Muscle of back (tissue), 11 donors: ENCODE measurements around the gene GRAP. TPM values are rescaled to one million over a fixed set of nuclear protein-coding genes. Genes with fewer than 3 reads are reported as not detected.
A peak's percentile ranks its signal among the peaks of the same experiment; 100 is the strongest.
"Not testable (repeated sequence)": the region's sequence is repeated elsewhere in the genome, so short reads cannot be mapped to it uniquely, and the experiment has no call there.

Experiments used
- DNase-seq, 3 donors: peaks; one replicate each; pipeline versions ENCODE4 v3.0.0 to v3.0.0-alpha.2; 2013
- polyA plus RNA-seq, 10 donors: library from polyadenylated mRNA; unstranded; fragments of 120-200 nt; gene quantifications; one replicate each; pipeline ENCODE4 v1.2.1, GENCODE V29; 2013; ENCODE audit not compliant: insufficient read length in 10 of 10

GRAP gene
- polyA plus RNA-seq, 10 donors: 1.5 to 3.8 (median 2.8) TPM

DNA sequence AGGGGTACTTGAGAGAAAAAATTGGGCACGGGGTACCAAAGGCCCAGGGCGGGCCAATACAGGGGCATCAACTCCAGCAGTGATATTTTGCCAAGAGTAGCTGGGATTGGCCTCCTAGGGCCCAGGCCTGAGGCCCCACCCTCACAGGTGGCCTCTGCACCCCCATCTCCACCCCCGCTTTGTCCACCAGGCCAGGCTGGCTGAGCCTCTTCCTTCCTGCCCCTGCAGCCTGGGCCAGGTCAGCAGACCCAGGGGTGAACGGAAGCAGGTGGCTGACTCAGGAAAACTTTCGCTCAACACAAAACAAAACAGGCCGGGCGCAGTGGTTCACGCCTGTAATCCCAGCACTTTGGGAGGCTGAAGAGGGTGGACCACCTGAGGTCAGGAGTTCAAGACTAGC lies 3.7 kb downstream of the GRAP start:
- DNase-seq: not testable (repeated sequence)

DNA sequence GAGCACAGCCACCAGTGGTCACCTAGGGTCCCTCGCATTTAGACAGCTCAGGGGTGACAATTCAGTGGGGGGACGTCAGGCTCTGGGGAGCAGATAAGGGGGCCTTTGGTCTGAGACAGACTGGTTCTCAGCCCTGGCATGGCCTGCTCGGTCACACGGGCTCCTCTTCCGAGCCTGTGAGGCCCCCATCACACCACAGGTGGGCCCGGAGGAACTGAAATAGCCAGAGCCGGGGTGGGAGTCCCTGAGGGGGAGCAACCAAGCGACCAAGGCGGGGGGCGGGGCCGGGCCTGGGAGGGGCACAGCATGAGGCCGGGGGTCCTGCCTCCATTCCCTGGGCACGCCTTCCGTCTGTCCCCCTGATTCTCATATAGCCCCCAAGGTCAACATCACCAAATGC lies 4.4 kb downstream of the GRAP start:
- not testable (repeated sequence) for DNase-seq

DNA sequence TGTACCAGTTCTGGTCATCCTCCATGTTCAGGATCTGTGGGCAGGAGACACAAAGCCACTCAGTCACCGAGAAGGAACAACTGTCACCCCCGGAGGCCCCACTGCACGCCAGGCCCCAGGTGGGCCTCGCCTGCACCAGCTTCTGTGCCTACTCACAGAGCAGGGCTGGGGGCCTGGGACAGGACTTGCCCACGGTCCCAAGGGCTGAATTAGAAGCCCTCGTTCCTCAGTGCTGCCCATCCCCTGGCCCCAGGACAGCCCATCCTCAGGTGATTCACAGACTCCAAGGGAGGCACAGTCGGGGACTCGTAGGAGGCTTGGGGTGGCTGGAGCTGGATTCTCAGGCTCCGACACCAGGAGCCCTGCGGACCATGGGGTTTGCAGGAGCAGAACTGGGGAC lies 4.9 kb downstream of the GRAP start:
- not testable (repeated sequence) for DNase-seq

DNA sequence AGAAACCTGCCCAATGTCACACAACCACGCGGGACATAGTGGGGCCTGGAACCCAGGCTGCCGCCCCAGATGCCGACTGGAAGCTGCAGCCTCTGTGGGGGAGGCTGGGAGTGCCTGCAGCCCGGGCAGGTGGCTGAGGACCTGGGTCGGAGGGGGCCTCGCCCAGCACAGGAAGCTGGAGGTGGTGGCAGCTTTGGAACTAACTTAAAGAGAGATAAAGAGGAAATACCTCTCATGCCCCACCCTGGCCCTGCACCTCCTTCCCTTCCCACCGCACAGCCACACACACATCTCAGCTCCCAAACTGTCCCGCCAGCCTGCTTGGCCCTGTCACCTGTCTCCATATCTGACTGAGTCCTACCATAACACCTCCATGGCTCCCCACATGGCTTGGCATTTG lies 6.4 kb downstream of the GRAP start:
- not testable (repeated sequence) for DNase-seq

DNA sequence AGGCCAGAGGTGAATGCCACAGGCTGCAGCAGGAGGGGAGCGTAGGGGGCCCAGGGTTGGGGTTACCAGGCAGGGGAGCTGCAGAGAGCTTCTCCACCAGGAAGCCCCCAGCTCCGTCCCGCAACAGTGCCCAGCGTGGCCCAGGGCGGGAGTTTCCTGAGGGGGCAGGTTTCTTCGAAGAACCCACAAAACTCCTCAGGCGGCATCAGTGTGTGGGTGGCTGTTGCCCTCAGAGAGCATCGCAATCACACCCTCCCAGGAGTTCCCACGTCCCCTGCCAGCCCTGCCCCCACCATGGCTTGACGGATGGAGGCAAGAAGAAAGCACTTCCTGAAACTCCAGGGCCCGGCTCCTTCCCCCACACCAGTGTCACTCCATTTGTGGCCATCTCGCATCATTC lies 8.0 kb downstream of the GRAP start:
- DNase-seq: not testable (repeated sequence)

DNA sequence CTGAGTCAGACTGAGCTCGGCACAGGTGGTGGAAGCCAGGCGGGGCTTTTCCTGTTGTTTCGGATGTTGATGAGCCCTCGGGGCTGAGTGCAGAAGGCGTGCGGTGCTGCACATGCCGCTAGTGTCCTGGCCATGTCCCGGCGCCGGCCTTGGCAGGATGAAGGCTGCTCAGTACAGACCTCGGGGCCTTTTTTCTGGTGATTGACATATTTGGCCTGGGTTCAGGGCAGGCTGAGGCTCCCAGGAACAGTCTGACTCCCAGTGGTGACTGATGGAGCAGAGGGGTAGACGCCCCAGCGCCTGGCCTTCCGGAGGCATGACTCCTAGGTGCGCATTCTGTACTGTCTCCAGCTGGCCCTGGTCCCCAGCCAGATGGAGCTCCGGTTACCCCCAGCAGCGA lies 8.8 kb downstream of the GRAP start:
- DNase-seq: not testable (repeated sequence)

DNA sequence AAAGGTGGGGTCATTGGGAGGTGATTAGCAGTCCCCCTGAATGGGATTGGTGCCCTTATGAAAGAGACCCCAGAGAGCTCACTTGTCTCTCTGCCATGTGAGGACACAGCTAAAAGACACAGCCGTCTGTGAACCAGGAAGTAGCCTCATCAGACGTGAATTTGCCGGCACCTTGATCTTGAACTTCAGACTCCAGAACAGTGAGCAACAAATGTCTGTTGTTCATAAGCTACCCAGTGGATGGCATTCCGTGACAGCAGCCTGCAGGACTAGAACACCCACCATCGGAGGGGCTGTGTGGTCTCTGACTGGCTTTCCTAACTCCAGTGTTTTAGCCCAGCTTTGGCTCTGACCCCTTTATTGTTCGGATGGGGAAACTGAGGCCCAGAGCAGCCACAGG lies 9.2 kb downstream of the GRAP start:
- DNase-seq: not testable (repeated sequence)

DNA sequence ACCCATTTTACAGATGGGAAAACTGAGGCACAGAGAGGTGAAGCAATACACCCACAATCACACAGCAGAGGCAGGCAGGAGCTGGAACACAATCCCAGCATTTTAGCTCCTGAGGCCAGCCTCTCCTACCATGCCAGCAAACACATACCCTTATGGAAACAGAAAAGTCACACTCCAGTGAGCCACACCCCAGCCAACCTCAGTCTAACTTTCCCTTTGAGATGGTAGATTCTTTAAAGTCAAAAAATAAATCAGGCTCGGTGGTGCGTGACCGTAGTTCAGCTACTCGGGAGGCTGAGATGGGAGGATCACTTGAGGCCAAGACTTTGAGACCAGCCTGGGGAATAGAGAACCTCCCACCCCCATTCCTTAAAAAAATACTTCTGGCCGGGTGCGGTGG lies 10.6 kb downstream of the GRAP start:
- DNase-seq: not testable (repeated sequence)

DNA sequence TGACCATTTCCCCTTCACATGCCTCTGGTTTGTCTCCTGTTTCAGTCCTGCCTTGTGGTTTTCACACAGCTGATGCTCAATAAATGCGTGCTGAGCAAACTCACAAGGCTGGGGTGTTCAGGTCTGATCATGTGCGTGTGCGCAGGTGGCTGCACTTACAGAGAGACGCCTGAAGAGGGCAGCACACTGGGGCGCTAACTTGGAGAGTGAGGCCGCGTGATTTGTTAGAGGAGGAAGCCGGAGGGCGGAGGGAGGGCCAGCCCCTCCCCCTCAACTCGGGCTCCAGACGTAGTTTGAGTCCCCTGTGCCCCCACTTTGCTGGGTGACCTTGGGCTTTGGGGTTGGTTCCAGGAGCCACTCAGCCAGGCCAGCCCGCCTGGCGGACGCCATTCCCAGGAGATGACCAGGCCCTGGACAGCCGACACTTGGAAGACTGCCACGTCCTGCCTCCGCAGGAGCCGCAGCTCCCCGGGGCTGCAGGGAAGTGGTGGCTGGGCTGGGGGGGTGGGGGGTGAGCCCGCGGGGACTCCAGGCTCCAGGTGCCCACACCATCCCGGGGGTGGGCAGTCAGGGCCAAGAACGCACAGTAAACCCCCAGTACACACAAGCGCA lies 14.3 kb downstream of the GRAP start:
- not testable (repeated sequence) for DNase-seq

DNA sequence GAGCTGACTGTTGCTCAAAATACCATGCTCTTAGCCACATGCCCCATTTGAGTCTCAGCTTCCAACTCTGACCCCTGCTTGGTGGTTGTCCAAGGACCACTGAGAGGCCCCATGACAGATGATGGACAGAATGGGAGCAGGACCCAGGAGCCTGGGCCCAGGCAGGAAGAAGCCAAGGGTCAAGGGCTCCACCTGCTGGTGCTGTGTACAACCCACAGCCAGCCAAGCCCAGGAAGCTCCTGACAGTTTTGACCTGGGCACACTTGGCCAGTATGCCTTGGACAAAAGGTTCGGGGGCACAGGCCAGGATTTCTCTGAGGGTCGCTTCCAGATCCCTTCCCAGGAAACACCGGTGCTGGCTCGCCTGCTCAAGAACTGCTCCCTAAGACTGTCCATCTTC lies 15.0 kb downstream of the GRAP start:
- not testable (repeated sequence) for DNase-seq

DNA sequence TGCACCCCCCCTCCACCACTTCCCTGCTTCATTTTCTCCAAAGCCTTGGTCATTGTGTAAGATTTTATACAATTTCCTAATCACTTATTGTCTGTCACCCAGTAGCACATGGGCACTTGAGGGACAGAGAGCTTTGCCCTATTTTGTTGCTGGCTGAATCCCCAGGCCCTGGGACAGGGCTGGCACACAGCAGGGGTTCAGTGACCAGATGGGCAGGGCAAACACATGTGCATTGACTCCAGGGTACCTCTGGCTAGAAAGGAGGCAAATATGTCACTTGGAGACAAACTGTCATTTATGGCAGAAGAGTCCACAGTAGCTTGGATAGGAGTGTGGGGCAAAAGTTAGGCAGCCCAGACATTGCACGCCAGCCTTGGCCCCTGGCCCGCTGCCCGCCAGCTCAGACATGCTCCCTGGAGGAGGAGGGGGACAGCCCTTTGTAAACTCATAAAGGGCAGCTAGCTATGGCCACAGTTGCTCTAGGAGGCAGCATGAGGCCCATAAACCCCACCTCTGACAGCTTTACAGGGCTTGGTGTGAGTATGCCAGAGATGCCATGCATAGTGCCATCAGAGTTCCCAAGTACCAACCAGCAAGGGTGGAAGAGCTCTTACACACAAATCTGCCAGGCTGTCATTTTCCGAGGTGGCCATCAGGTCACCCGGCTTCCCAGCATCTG lies 15.8 kb downstream of the GRAP start:
- not testable (repeated sequence) for DNase-seq

DNA sequence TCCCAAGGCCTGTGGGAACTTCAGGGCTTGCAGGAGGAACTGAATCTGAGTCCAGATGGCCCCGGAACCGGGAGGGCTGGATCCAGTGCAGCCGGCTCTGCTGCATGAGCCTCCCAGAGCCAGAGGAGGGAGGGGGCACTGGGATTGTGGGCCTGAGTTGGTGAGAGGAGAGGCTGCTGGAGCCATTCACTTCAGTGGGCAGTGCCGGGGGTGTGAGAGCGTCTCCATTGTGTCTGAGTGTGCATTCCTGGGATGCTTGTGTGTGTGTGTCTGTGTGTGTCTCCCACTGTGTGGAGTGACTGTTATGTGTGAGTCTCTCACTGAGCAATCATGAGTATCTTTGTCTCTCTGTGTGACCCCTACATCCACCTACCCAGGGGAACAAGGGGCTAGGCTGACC lies 17.0 kb downstream of the GRAP start:
- DNase-seq: not testable (repeated sequence)

DNA sequence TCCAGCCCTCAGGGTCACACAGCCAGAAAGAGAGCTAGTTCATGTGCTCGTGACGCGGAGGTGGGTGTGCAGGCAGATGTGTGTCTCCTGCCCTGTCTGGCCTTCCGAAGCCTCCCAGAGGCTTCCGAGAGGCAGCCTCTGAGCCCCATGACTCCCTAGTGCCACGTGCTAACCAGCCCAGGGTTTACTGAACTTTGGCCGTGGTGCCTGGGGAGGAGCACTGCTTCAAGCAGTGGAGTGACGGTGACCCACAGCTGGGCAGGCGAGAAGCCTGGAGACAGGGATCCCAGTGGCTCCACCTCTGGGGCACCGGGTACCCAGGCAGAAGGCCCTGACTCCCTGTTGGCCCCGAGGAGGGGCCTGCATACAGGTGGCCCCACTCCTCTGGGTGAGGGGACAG lies 18.1 kb downstream of the GRAP start:
- not testable (repeated sequence) for DNase-seq

DNA sequence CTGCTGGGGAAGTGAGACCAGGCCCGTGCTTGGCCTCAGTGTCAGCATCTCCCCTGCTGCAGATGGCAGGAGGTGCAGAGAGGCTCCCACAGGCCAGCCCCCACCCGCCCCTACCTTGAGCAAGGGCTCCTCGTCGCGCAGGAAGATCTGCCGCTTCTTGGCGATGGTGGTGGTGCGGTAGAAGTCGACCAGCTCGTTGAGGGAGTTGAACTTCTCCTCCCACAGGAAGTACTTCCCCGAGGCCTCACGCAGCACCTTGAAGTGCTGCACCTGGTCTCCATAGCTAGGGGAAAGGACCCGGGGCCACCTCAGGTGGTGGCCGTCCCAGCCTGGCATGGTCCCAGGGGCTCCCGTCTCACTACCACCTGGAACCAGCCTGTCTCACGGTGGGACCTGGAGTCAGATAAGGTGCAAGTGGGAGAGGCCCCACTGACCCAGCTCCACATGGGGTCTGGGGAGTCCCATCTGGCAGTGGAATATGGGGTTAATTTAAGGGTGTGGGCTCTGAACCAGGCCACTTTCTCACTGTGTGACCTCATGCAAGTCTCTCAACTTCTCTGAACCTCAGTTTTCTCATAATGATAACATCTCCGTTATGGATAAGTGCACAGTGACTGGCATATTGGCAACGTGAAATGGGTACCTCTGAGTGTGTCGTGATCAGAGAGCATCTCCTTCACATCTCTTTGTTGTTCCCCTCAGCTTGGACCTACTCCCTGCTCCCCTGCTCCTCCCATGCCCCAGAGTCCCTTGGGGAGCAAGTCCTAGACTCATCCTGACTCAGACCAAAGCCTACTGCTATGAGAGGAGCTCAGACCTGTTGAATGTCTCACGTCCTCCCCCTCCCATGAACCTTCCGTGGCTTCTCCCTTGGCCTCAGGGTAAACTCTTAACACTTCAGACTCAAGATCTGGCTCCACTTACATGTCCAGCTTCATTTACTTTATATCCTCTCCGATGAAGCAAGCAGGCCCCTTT lies 22.4 kb downstream of the GRAP start:
- DNase-seq: peak in 1 of 3 donors; percentile 7

DNA sequence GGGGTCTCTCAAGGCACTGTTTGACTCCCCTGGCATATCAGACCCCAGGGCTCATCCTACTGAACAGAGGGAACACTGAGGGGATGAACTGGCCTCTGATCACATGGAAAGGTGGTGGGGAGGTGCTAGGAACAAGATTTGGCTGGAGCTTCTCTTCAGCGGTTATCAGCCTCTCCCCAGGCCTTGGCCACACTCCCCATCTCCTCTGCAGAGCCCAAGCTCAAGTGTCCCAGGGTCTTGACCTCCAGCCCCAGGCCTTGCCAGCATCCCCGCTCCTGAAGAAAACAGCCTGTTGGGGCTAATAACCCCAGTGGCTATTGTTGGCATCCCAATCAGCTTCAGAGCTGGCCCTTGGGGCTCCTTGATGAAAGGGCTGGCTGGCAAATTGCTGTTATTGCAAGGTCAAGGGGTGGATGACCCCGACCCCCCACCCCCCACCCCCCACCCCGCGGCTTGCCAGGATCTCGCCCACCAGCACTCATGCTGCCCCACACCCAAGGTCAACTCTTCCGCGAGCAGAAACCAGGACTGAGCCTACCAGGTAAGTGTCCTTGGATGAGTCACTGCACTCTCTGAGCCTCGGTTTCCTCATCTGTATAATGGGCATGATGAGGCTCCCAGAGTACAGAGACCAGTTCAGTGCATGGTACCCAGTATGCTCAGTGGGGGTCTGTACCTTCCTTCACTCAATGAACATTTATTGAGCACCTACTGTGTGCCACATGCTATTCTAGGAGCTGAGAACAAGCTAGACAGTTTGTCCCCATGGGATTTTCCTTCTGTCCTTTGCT lies 23.4 kb downstream of the GRAP start:
- no peak for DNase-seq

DNA sequence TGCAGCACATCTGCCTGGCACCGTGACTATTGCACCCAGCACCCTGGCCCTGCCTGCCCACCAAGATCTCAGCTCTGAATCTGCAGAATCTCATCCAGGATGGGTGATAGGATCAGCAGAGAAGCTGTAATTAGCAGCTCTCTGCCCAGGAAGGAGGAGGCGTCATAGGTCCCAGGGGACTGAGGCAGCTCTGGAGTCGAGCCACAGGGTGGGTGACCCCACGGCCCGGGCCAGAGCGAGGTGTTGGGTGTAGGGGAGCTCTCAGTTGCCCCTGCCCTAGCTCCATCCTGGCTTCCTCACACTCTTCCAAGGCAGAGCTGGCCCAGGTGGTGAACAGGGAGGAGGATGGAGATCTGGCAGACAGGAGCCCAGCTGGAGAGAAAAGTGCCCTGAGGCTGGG lies 24.0 kb downstream of the GRAP start:
- no peak for DNase-seq

DNA sequence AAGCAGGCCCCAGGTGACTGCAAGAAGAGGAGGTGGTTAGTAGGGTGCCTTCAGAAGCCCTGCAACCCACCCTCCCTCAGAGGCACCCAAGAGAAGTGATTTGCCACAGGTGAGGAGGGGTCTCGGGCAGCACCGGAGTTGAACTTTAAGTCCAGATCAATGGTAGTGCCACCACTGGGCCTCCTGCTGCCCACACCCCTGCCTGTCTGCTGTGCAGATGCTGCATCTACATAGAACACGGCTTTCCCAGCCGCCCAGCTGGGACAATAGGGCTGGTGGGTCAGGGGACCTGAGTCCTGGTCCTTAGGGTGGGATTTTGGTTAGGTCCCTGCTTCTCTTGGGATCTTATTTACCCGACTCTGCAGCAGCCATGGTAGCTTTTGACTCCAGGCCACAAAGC lies 24.6 kb downstream of the GRAP start:
- DNase-seq: no peak

DNA sequence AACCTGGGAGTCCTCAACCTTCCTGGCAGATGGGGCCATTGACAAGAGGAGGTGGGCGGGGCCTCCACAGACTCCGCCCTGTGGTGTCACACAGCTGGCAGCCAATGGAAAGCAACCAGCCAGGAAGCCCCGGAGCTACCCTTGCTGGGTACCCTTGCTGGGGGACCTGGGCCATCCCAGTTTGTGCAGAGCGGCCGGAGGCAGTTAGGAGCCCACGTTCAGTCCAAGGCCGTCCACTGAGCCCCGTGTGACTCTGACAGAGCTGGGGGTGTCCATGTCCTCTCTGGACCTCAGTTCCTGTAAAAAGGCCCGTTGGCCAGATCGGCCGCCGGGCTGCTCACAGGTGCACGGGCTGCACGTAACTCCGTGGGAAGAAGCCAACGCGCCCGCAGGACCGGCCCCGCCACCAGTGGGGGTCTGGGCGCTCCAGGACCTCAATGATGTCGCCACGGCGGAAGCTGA lies 25.1 kb downstream of the GRAP start:
- DNase-seq: no peak

DNA sequence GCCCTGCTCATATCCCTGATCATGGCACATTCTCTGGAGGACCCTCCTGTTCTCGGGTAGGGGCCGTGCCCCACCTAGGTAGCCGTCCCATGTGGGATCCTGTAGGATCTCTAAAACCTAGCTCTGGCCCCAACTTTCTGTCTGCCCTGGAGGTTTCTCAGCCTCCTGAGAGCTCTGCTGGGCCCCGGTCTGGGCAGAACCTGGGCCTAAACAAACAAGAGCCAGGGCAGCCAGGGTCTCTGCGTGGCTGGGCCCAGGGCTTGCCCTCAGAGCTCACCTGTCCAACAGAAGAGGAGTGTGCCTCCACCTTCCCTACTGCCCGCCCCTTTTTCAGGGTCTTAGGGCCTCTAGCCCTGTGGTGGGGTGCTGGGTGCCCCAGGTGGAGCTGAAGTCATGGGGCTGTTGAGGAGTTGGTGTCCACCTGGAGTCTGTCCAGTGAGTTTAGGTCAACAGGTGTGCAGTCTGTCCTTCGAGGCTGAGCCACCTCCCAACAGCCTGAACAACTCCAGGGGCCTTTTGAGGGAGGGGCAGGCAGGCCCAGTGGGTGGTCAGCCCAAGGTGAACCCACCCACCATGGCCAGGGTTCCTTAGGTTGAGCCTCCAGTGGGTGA lies 25.6 kb downstream of the GRAP start:
- DNase-seq: not testable (repeated sequence)

DNA sequence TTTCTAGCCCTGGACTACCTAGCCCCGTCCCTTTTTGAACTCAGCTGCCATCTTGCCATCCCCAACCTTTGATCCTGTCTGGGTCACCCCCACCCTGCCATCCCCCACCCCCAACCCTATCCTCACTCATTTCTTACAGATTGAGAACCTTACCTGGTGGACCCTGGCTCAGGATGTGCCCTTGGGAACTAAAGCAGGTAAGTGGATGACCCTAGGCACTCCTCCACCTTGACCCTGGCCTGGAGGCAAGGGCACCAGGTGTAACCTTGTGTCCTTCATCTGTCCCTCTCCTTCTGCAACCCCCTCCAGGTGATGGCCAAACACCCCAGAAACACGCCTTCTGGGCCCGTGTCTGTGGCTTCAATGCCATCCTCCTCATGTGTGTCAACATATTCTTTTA lies 26.7 kb downstream of the GRAP start:
- DNase-seq: no peak
